ENCODE data around the gene RASGRF1. TPM values are rescaled to one million over a fixed set of nuclear protein-coding genes. Genes with fewer than 3 reads are reported as not detected.

Gene RASGRF1
- total RNA-seq, 1 donor = not detected

- H3K4me3 ChIP-seq (ENCODE audit: low read depth, low read length) = no peak overlapping the region
- no peak for TF ChIP-seq CTCF (IDR thresholded peaks at IDR 0.05; ENCODE audit: insufficient read depth, low read length)
- DNase-seq (ENCODE audit: low read depth) = no peak
Observed at GRCh38 chr15:79006071-79006470, 84.5 kb downstream of the RASGRF1 start.

- no peak for TF ChIP-seq CTCF (IDR thresholded peaks at IDR 0.05; ENCODE audit: insufficient read depth, low read length)
- DNase-seq (ENCODE audit: low read depth) = peak; percentile 50
- H3K4me3 ChIP-seq (ENCODE audit: low read depth, low read length) = no peak overlapping the region
Observed at GRCh38 chr15:79004336-79004735, 86.2 kb downstream of the RASGRF1 start.

- DNase-seq (ENCODE audit: low read depth) = no peak
- TF ChIP-seq CTCF (IDR thresholded peaks at IDR 0.05; ENCODE audit: insufficient read depth, low read length) = no peak
- H3K4me3 ChIP-seq (ENCODE audit: low read depth, low read length) = no peak overlapping the region
Observed at GRCh38 chr15:79003896-79004295, 86.7 kb downstream of the RASGRF1 start.

- no peak for TF ChIP-seq CTCF (IDR thresholded peaks at IDR 0.05; ENCODE audit: insufficient read depth, low read length)
- no peak for DNase-seq (ENCODE audit: low read depth)
- H3K4me3 ChIP-seq (ENCODE audit: low read depth, low read length) = no peak overlapping the region
Observed at GRCh38 chr15:79003301-79003700, 87.3 kb downstream of the RASGRF1 start.

- TF ChIP-seq CTCF (IDR thresholded peaks at IDR 0.05; ENCODE audit: insufficient read depth, low read length) = no peak
- H3K4me3 ChIP-seq (ENCODE audit: low read depth, low read length) = no peak overlapping the region
- DNase-seq (ENCODE audit: low read depth) = no peak
Observed at GRCh38 chr15:79002581-79002980, 88.0 kb downstream of the RASGRF1 start.

GRCh38 chr15:78999636-79000035, 90.9 kb downstream of the RASGRF1 start:
- H3K4me3 ChIP-seq (ENCODE audit: low read depth, low read length) = no peak overlapping the region
- no peak for TF ChIP-seq CTCF (IDR thresholded peaks at IDR 0.05; ENCODE audit: insufficient read depth, low read length)
- DNase-seq (ENCODE audit: low read depth) = no peak

- DNase-seq (ENCODE audit: low read depth) = no peak
- H3K4me3 ChIP-seq (ENCODE audit: low read depth, low read length) = no peak overlapping the region
- no peak for TF ChIP-seq CTCF (IDR thresholded peaks at IDR 0.05; ENCODE audit: insufficient read depth, low read length)
Observed at GRCh38 chr15:78998526-78998925, 92.1 kb downstream of the RASGRF1 start.
